ENCODE data around the gene MGLL.

Gene MGLL

GRCh38 chr3:127771746-127772145 lies 50.6 kb downstream of the MGLL start:
- DNase-seq: no peak

GRCh38 chr3:127770671-127771355 lies 51.5 kb downstream of the MGLL start:
- DNase-seq: no peak

- DNase-seq: no peak
These were observed 52.8 kb downstream of the MGLL start for GRCh38 chr3:127769284-127770081.

DNA sequence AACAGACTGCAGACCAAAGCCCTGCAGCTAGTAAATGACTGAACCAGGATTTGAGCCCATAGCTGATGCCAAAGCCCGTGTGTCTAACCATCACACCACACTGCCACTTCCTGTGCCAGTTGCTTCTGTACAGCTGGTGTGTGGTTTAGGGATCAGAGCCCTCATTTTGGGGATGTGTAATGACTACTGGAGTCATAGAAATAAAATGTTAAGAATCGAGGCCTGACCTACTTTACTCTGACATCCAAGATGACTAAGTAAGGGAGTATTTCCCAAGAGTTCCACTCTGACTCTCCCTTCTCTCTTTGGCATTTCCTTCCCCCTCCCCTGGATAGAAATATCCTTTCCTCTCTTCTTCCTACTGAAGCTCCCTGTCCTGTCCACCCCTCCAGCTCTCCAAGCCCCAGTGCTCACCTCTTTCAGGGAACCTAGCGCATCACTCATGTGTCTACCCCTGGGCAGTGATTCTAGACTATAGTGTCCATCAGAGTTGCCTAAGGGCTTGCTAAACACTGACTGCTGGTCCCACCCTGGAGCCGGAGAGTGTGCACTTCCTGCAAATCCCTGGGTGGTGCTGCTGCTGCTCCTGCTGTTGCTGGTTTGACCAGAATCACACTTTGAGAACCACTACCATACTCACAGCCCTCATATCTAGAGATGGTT lies 53.8 kb downstream of the MGLL start:
- peak; percentile 98 for DNase-seq

- DNase-seq: no peak
These were observed 55.2 kb downstream of the MGLL start for GRCh38 chr3:127767126-127767525.

- no peak for DNase-seq
These were observed 56.6 kb downstream of the MGLL start for GRCh38 chr3:127765735-127766134.

DNA sequence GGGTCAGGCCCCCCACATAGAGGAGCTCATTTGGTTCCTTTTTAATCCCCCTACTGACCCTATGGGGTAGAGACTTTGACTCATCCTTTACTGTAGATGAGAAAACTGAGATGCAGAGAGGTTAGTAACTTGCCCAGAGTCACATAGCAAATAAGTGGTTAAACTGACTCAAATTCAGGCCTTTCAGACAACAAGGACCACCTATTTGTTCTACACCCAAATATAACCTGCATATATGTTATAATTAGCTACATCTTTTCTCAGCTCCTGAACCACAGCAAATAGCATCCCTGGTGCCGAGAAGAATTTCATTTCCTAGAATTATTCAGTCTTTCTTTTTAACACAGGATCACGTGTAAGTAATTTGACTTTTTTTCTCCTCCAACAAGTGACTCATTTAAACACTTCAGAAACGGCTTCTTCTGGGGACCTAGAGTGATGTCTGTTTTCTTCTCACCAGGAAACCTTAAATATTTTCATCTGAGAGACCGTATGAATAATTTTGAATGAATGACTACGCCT lies 57.4 kb downstream of the MGLL start:
- DNase-seq: peak; percentile 82

DNA sequence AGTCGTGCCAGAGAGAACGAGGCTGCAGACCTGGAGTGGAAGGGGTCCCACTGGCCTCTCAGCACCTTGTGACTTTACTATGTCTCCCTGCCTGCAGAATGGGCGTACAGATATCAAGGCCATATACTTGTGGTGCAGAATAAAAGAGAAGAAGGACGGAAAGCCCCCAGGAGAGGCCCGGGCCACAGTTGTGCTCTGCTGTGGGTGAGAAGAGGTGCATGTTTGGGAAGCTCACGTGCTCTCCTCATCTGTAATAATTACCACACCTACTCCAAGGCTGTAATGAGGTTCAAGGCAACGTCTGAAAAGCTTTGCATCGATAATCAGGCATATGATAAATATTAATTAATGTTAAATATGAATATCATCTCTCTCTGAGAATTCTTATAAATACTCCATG lies 58.0 kb downstream of the MGLL start:
- no peak for DNase-seq

GRCh38 chr3:127763816-127764215 lies 58.5 kb downstream of the MGLL start:
- no peak for DNase-seq

GRCh38 chr3:127763337-127763736 lies 59.0 kb downstream of the MGLL start:
- no peak for DNase-seq

DNA sequence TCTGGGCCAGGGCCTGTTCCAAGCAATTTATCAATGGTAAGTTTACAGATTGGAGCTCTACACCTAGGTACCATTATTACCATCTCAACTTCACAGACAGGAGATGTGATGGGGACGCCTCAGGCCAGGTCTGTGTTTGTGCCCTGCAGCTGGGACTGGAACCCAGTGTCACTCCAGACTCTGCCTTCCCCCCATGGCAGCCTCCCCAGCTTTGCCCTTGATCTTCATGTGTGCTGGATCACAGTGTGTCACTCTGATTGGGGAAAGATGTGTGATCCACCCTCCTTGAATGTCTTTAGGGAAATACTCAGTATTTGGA lies 59.6 kb downstream of the MGLL start:
- no peak for DNase-seq

DNA sequence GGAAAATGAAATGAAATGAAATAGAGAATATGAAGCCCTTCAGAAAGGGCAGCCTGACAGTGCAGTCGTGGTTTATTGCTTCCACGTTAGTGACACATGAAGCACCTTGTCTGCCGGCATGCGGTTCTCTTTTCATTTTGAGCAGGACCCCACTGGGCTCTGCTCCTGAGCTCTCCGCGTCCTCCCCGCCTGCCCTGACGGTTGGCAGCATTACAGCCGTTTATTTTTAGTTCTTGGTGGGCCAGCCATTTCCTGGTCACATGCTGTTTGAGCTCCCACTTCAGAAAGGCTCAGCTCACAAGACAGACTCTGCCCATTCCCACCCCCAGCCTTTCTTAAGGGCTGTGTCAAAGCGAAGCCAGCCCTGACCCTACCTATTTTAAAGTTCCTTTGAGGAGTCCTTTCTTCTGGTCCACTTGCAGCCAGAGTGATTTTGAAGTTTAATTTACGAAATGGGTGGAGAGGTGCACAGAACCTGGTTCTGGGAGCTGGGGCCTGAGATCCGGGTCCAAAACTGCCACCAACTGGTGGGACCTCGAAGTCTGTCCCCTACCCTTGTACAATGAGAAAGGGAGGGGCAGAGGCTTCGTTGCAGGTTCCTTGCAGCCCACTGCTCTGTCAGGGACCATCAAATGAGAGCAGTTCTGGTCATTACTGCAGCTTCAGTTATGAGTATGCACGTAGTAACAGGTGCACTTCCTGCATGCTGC lies 60.1 kb downstream of the MGLL start:
- peak; percentile 45 for DNase-seq

- no peak for DNase-seq
These were observed 60.9 kb downstream of the MGLL start for GRCh38 chr3:127761441-127761801.

- DNase-seq: no peak
These were observed 61.4 kb downstream of the MGLL start for GRCh38 chr3:127760791-127761440.

- DNase-seq: no peak
These were observed 62.0 kb downstream of the MGLL start for GRCh38 chr3:127760361-127760760.

GRCh38 chr3:127759826-127760225 lies 62.5 kb downstream of the MGLL start:
- DNase-seq: no peak

- no peak for DNase-seq
These were observed 64.3 kb downstream of the MGLL start for GRCh38 chr3:127758013-127758412.

GRCh38 chr3:127755305-127755681 lies 67.0 kb downstream of the MGLL start:
- DNase-seq: no peak

- no peak for DNase-seq
These were observed 67.7 kb downstream of the MGLL start for GRCh38 chr3:127754411-127755304.

DNA sequence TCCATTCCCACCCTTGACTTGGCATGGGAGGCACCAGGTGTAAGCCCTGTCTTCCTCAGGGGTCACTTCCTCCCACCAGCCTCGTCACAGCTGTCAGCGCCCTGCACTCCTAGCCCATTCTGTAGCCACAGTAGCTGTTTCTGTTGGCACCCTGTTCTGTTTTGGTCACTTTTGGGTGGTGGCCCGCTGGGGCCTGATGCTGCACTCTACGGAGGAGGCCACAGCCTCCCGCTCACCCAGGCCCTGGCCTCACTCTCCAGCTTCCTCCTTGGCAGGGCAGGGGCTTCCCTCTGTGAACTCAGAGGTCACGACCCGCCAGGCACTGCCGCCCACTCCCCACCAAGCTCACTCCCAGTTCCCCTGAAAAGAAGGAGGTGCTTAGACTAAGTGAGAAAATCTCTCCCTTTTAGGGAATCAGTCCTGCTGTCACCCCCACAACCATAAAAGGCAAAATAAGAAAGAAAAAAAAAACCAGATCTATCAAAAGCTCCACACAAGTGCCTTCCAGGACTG lies 68.4 kb downstream of the MGLL start:
- no peak for DNase-seq

DNA sequence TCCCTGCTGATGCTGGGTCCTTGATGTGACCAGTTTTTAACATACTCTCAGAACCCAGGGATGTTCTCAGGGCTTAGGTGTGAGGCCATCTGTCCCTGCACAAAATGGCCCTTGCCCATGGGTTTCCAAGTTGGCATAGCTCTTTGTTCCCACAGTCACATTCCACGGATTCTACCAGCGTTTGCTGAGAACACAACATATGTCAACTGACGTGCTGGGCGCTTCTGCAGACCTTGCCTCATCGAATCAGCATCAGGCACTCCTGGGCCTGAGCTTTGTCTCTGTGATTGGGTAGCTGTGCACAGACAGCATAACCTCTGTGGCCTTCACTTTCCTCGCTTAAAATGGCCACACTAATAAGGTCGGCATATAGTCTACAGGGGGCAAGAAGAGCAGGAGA lies 69.0 kb downstream of the MGLL start:
- no peak for DNase-seq

DNA sequence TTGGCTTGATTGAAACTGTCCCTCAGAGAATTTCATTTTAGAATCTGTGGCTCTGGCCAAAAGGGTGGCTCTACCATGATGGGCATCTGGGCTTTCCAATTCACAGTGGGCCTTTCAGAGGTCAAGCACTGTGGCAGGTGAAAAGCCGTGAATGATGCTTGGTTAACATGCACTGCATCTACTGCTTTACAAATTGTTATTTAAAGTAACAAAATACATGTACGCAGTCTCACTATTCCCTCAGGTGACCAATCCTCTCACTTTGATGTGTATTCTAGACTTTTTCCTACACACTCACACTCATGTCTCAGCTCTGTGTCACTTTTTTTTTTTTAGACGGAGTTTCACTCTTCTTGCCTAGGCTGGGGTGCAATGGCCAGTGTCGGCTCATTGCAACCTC lies 70.5 kb downstream of the MGLL start:
- DNase-seq: no peak
